Measurements from ENCODE around the gene NUDT13. TPM values are rescaled to one million over a fixed set of nuclear protein-coding genes. Genes with fewer than 3 reads are reported as not detected.

NUDT13 gene
- total and polyA plus RNA-seq, 9 of the 15 experiments (the other 6 are each of a cell fraction or from before 2014, with no cell fraction given): 4.7 to 11.1 (median 5.6) TPM

- no peak for TF ChIP-seq SNRNP70 (optimal IDR thresholded peaks at IDR 0.05; ENCODE audit: low read depth, low read length)
- no peak for TF ChIP-seq ZNF23 (CRISPR knock-in tag; IDR thresholded peaks at IDR 0.05)
- no peak for TF ChIP-seq GABPB2 (CRISPR knock-in tag; conservative IDR thresholded peaks at IDR 0.05)
- TF ChIP-seq ZNF232 (CRISPR knock-in tag; IDR thresholded peaks at IDR 0.05): no peak
- no peak for TF ChIP-seq SNIP1 (IDR thresholded peaks at IDR 0.05; ENCODE audit: low read depth)
- TF ChIP-seq ZNF644 (tag; IDR thresholded peaks at IDR 0.05; ENCODE audit: low read depth): no peak
- no peak for TF ChIP-seq LARP7 (IDR thresholded peaks at IDR 0.05)
- no peak for TF ChIP-seq E2F6 (IDR thresholded peaks at IDR 0.05; ENCODE audit: borderline replicate concordance in 1 of 2, extremely low read depth in 1 of 2, insufficient read depth in 1 of 2, insufficient read length in 1 of 2, low read depth in 1 of 2, low read length in 1 of 2, poor library complexity in 1 of 2, severe bottlenecking in 1 of 2)
- TF ChIP-seq TBP (optimal IDR thresholded peaks at IDR 0.05; ENCODE audit: low read depth, low read length): peak; percentile 45
- no peak; the same call in 1 of the 2 replicates for TF ChIP-seq JUND (IDR thresholded peaks at IDR 0.05; ENCODE audit: borderline replicate concordance, low read depth, low read length)
- TF ChIP-seq JUND (tag; IDR thresholded peaks at IDR 0.05; ENCODE audit: borderline replicate concordance, low read depth, low read length): peak; percentile 10; the same call in 1 of the 3 replicates
- TF ChIP-seq PCBP1 (IDR thresholded peaks at IDR 0.05; ENCODE audit: low read depth, low read length, poor library complexity, severe bottlenecking): no peak
- TF ChIP-seq CREB3 (tag; conservative IDR thresholded peaks at IDR 0.05; ENCODE audit: low read depth): no peak
- no peak for TF ChIP-seq VEZF1 (CRISPR knock-in tag; IDR thresholded peaks at IDR 0.05)
- TF ChIP-seq SUPT5H (IDR thresholded peaks at IDR 0.05): no peak
- no peak for TF ChIP-seq FUS (optimal IDR thresholded peaks at IDR 0.05; ENCODE audit: low read depth, low read length)
- TF ChIP-seq TAF1 (IDR thresholded peaks at IDR 0.05; ENCODE audit: control insufficient read depth, extremely low read depth, insufficient read depth, low read length, severe bottlenecking): peak; percentile 48
- TF ChIP-seq CTBP1 (IDR thresholded peaks at IDR 0.05; ENCODE audit: borderline replicate concordance): 0 out of 2 replicates have a peak, but pooled peaks have one; percentile 34
- TF ChIP-seq PURB (CRISPR knock-in tag; IDR thresholded peaks at IDR 0.05; ENCODE audit: low read depth): no peak
- TF ChIP-seq GATAD2B (IDR thresholded peaks at IDR 0.05; ENCODE audit: borderline replicate concordance): no peak
- TF ChIP-seq STAT5A (IDR thresholded peaks at IDR 0.05; ENCODE audit: borderline replicate concordance, low read length): no peak
- TF ChIP-seq ARNT (IDR thresholded peaks at IDR 0.05): no peak; a peak in 1 of 4 replicates
- peak; percentile 17; the same call in 1 of the 2 replicates for TF ChIP-seq GABPA (tag; conservative IDR thresholded peaks at IDR 0.05; ENCODE audit: low read depth)
- TF ChIP-seq ZNF140 (CRISPR knock-in tag; IDR thresholded peaks at IDR 0.05): no peak
- TF ChIP-seq THRAP3 (IDR thresholded peaks at IDR 0.05; ENCODE audit: borderline replicate concordance): 0 out of 2 replicates have a peak, but pooled peaks have one; percentile 51
- TF ChIP-seq TOE1 (IDR thresholded peaks at IDR 0.05; ENCODE audit: borderline replicate concordance): no peak
- TF ChIP-seq TOE1 (CRISPR knock-in tag; IDR thresholded peaks at IDR 0.05; ENCODE audit: borderline replicate concordance, low read depth): no peak
- peak; percentile 47; the same call in 1 of the 2 replicates for TF ChIP-seq EP400 (IDR thresholded peaks at IDR 0.05)
Observed at GRCh38 chr10:73095481-73096021, 14.7 kb upstream of the NUDT13 start (continued).

All from K562 (cell line).